ENCODE results near the gene OLFM1.
A peak's percentile ranks its signal among the peaks of the same experiment; 100 is the strongest.

Gene OLFM1

GRCh38 chr9:135087489-135087792, at the start of gene OLFM1:
TSS of gene OLFM1 (plus strand) at chr9:135087668. CDS start at chr9:135087990, 322 bp downstream.
- peak; percentile 55 for DNase-seq (ENCODE audit: low spot score)

DNA sequence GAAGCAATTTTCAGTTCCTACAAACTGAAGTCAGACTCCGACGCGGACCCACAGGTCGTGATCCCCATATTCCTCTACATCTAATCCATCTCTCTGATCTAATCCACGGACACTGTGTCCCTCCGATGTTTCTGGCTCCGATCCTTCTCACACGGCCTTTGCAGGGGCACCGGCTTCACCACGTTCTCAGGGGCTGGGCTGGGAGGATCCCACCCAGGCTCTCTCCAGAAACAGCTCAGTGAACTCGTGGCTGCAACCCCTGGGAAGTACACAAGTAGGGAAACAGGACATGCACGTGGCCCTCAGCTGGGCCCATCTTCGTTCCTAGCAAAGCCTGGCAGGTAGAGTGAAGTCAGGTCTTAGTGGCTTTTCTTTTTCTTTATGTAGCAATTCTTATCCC, 49.1 kb upstream of the OLFM1 start:
- no peak for DNase-seq (ENCODE audit: low spot score)

GRCh38 chr9:135038826-135039225, 48.6 kb upstream of the OLFM1 start:
- DNase-seq (ENCODE audit: low spot score): no peak

- no peak for DNase-seq (ENCODE audit: low spot score)
Observed at GRCh38 chr9:135039266-135039870, 48.1 kb upstream of the OLFM1 start.

- DNase-seq (ENCODE audit: low spot score): no peak
Observed at GRCh38 chr9:135039916-135040645, 47.4 kb upstream of the OLFM1 start.

- no peak for DNase-seq (ENCODE audit: low spot score)
Observed at GRCh38 chr9:135040892-135041291, 46.6 kb upstream of the OLFM1 start.

- no peak for DNase-seq (ENCODE audit: low spot score)
Observed at GRCh38 chr9:135043345-135043744, 44.1 kb upstream of the OLFM1 start.

- DNase-seq (ENCODE audit: low spot score): no peak
Observed at GRCh38 chr9:135045264-135045927, 42.1 kb upstream of the OLFM1 start.

GRCh38 chr9:135045928-135046738, 41.3 kb upstream of the OLFM1 start:
- no peak for DNase-seq (ENCODE audit: low spot score)

DNA sequence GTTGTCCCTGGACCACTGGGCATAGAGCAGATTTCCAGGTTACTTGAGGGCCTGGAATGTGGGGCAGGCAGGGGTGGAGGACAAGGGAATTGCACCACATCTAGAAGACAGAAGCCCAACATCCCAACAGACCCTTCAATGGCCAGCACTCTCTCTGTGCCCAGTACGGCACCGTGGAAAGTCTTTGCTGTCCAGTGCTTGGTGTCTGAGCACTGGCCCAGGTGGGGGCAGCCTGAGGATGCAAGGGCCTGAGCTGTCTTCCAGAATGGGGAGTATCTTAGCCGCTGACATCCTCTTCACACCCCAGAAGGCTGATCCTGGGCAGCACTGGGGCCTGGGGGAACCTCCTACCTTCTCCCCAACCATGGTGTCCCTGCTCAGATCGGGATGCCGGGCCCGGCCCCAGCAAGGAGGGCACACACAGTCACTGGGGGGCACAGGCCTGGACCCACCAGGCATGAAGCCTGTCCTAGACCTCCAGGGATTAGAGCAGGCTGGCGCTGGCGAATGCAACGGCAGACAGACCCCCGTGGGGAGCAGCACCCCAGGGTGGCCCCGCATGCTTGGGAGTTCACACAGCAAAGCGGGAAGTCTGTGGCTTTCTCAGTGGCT, 40.6 kb upstream of the OLFM1 start:
- DNase-seq (ENCODE audit: low spot score): no peak

- no peak for DNase-seq (ENCODE audit: low spot score)
Observed at GRCh38 chr9:135047521-135047920, 39.9 kb upstream of the OLFM1 start.

- no peak for DNase-seq (ENCODE audit: low spot score)
Observed at GRCh38 chr9:135048046-135048757, 39.3 kb upstream of the OLFM1 start.

GRCh38 chr9:135048758-135049444, 38.6 kb upstream of the OLFM1 start:
- DNase-seq (ENCODE audit: low spot score): no peak

GRCh38 chr9:135049460-135049859, 38.0 kb upstream of the OLFM1 start:
- no peak for DNase-seq (ENCODE audit: low spot score)

DNA sequence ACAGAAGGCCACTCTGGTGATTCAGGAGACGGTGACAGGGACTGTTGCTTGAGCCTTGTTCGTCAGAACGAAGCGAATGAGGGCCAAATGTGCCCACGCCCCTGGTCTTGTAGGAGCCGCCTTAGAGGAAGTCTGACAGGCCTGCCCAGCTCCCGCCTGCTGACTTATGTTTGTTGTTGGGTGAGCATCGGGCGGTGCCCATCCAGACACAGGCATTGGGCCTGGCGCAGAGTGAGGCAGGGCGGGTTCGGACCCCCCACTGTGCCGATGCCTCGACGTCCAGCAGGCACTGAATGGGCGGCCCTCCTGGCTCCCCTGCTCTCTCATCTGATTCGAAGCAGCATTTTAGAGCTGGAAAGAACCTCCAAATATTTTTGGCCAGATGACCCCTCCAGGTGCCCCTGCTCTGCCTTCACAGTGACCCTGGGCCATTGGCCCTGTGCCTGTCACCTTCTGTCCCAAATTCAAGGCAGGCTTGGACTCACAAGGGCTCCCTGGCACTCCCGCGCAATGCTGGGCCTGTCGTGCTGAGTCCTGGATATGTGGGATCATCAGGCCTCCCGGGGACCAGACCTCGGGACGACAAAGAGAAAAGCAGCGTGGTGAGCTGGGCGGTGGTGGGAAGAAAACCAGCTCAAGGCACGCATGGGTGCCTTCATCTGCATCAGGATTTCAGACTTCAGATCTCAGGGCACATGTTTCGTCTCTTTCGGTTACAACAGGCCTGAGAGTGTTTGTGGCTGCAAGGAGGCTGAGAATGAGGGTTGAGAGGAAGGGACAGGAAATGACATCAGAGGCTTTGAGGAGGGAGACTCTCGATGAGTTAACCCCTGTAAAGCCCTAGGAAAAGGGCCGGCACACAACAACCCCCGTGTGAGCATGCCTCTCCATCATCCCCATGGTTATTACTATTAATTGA, 37.1 kb upstream of the OLFM1 start:
- no peak for DNase-seq (ENCODE audit: low spot score)

DNA sequence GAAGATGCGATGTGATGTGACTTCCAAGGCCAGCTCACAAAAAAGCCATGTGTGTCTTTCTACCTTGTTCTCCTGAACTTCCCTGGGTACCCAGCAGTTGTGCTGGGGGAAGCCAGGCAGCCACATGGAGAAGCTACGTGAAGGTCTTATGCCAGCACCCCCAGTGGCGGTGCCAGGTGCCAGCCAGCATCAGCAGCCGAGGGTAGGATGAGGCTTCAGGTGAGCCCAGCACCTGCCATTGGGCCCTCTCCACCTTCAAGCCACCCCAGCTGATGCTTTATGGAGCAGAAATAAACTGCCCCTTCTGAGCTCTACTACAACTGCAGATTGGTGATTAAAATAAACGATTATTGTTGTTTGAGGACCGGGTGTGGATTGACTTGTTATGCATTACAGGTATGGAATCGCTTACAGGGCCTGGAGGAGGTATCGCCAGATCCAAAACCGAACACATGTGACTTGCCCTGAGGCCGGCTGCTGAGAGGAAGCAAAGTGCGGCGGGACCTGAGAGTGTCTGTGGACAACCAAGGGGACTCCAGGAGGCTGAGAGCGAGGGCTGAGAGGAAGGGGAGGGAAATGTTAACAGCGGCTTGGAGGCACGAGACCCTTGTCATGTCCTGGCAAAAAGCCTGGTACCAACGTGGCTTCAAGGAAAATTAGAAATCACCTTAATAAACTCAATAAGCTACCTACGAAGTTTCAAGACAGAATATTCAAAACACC, 36.0 kb upstream of the OLFM1 start:
- DNase-seq (ENCODE audit: low spot score): no peak

DNA sequence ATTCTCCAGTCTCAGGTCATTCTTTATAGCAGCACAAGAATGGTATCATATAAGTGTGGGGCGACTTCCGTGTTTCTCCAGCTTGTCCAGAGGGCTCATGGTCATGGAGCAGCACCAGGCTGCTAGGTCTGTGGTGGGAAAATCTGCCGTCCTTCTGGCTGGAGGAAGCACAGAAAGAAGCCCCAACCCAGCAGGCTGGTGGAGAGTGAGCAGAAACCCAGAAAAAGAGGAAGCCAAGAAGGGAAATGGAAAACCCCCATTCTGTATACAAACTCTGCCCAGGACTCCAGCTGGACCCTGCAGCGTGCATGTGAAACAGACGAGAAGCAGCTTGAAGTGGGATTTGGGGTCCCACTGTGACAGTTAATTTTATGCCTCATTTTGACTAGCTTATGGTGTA, 34.3 kb upstream of the OLFM1 start:
- no peak for DNase-seq (ENCODE audit: low spot score)

- no peak for DNase-seq (ENCODE audit: low spot score)
Observed at GRCh38 chr9:135055181-135055580, 32.3 kb upstream of the OLFM1 start.

DNA sequence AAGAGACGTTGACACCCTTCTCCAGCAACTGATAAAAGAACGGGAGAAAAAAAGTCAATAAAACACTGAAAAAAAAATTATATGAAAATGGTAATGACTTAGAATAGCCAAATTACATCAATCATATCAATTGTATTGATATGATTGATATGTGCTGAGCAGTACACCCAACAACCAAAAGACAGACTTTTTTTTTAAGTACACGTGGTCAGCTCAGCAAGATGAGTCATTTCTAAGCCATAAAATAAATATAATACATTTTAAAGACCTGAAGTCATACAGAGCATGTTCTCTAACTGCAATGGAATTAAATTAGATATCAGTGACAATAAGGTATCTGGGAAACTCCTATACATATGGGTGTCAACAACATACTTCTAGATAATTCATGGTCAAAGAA, 30.9 kb upstream of the OLFM1 start:
- DNase-seq (ENCODE audit: low spot score): no peak
